Endothelial cell of umbilical vein (primary cell): ENCODE measurements around the gene MSH6. TPM values are rescaled to one million over a fixed set of nuclear protein-coding genes. Genes with fewer than 3 reads are reported as not detected.

Experiments used
- BruUV-seq: library from RNA; stranded (reverse); fragments of 400-500 nt; replicated peaks from 2 replicates; lab custom pipeline; 2021; lab: Mats Ljungman, UMichigan
- CTCF ChIA-PET: fragments of 300-600, 350-600 bp; sonication (Branson Sonifier 250); formaldehyde crosslinking; loops from one replicate; lab custom pipeline; 2021; ENCODE audit warnings: antibody characterized with exemption, inconsistent platforms; lab: Charles Lee
- POLR2A ChIA-PET: fragments of 300-600, 350-600 bp; sonication (Branson Sonifier 250); formaldehyde crosslinking; loops from one replicate; lab custom pipeline; 2021; ENCODE audit warnings: antibody characterized with exemption, inconsistent platforms; lab: Charles Lee
- DNase-seq: peaks from one replicate; pipeline ENCODE4 v3.0.0-alpha.2; 2011; ENCODE audit warnings: low read depth, low spot score
- FAIRE-seq: peaks from 2 replicates; lab custom pipeline; 2011; peaks lifted over from hg19 to GRCh38; lab: Jason Lieb, UNC
- H2AFZ ChIP-seq: 2 replicates; pipeline ENCODE4 v1.6.0; 2012; ENCODE audit warnings: low read depth, low read length, control low read depth, inconsistent platforms
- H3K27ac ChIP-seq: 2 replicates; pipeline ENCODE4 v1.5.1; 2011; ENCODE audit warnings: low read depth, mild to moderate bottlenecking, control low read depth, low read length, moderate library complexity; ENCODE audit not compliant: insufficient read depth
- H3K27me3 ChIP-seq, 2 experiments: 2 replicates each; pipeline versions ENCODE4 v1.6.0 to v1.6.1; 2011; ENCODE audit warnings: low read length in 2 of 2, mixed read lengths in 1 of 2; ENCODE audit not compliant: control insufficient read depth in 2 of 2, insufficient read depth in 2 of 2
- H3K36me3 ChIP-seq, 2 experiments: 2 replicates in 1 of 2; 3 replicates in 1 of 2; pipeline ENCODE4 v1.5.1; 2011; ENCODE audit warnings: low read length in 2 of 2, mild to moderate bottlenecking in 1 of 2, moderate library complexity in 1 of 2; ENCODE audit not compliant: control insufficient read depth in 2 of 2, insufficient read depth in 2 of 2; ENCODE audit errors: extremely low read depth in 1 of 2
- H3K4me1 ChIP-seq: 3 replicates; pipeline ENCODE4 v1.5.1; 2011; ENCODE audit warnings: mild to moderate bottlenecking, low read length; ENCODE audit not compliant: control insufficient read depth, insufficient read depth; ENCODE audit errors: extremely low read depth
- H3K4me2 ChIP-seq: 2 replicates; pipeline ENCODE4 v1.6.1; 2011; ENCODE audit warnings: low read length, control low read depth, mixed read lengths; ENCODE audit not compliant: insufficient read depth
- H3K4me3 ChIP-seq, 3 experiments: fragments of 200-600 bp in 1 of 3; sonication (generic), shearing (Covaris generic) in 1 of 3; replicated peaks in 1 of 3; 2 replicates each; pipeline ENCODE4 v1.5.1; 2011 to 2016; ENCODE audit warnings: control low read depth in 3 of 3, low read length in 3 of 3, mild to moderate bottlenecking in 2 of 3, inconsistent platforms in 1 of 3, low read depth in 1 of 3, moderate library complexity in 1 of 3; ENCODE audit not compliant: insufficient read depth in 1 of 3
- H3K79me2 ChIP-seq: 2 replicates; pipeline ENCODE4 v1.6.0; 2012; ENCODE audit warnings: low read length, inconsistent platforms; ENCODE audit not compliant: control insufficient read depth, insufficient read depth
- H3K9ac ChIP-seq: replicated peaks from 2 replicates; pipeline ENCODE3; 2011; ENCODE audit warnings: low read length, control low read depth; ENCODE audit not compliant: insufficient read depth; ENCODE audit errors: extremely low read depth
- H3K9me1 ChIP-seq: replicated peaks from 3 replicates; pipeline ENCODE4 v1.6.0; 2011; ENCODE audit warnings: mild to moderate bottlenecking, low read length; ENCODE audit not compliant: control insufficient read depth, insufficient read depth; ENCODE audit errors: extremely low read depth
- H3K9me3 ChIP-seq: replicated peaks from 2 replicates; pipeline ENCODE4 v1.5.1; 2012; ENCODE audit warnings: low read length, inconsistent platforms; ENCODE audit not compliant: control insufficient read depth, insufficient read depth
- H4K20me1 ChIP-seq: replicated peaks from 2 replicates; pipeline ENCODE3; 2011; ENCODE audit warnings: mild to moderate bottlenecking, low read length; ENCODE audit not compliant: control insufficient read depth, insufficient read depth; ENCODE audit errors: extremely low read depth
- EZH2 ChIP-seq: IDR thresholded peaks from 2 replicates; pipeline ENCODE4 v1.6.1; 2012; ENCODE audit warnings: borderline replicate concordance, low read depth, mild to moderate bottlenecking, moderate library complexity, low read length, inconsistent platforms; ENCODE audit not compliant: severe bottlenecking
- FOS ChIP-seq: IDR thresholded peaks from 2 replicates; pipeline ENCODE4 v1.6.1; 2011; ENCODE audit warnings: mild to moderate bottlenecking, low read length, moderate library complexity, borderline replicate concordance; ENCODE audit not compliant: insufficient read depth
- GATA2 ChIP-seq: IDR thresholded peaks from 2 replicates; pipeline ENCODE4 v1.7.0; 2011; ENCODE audit warnings: low read depth, mild to moderate bottlenecking, moderate library complexity, mixed read lengths, low read length; ENCODE audit not compliant: insufficient read length, insufficient read depth
- JUN ChIP-seq: IDR thresholded peaks from 2 replicates; pipeline ENCODE4 v1.6.1; 2011; ENCODE audit warnings: borderline replicate concordance, low read depth; ENCODE audit not compliant: insufficient read length, insufficient read depth
- MAX ChIP-seq: IDR thresholded peaks from 2 replicates; pipeline ENCODE4 v1.6.1; 2011; ENCODE audit not compliant: insufficient read depth, insufficient read length
- MYC ChIP-seq: IDR thresholded peaks from one replicate; pipeline ENCODE4 v1.6.1; 2011; ENCODE audit warnings: mild to moderate bottlenecking, low read depth, low read length
- POLR2A ChIP-seq: IDR thresholded peaks from 2 replicates; pipeline ENCODE4 v1.6.1; 2012; ENCODE audit warnings: low read depth, mild to moderate bottlenecking, control low read depth, low read length
- POLR2AphosphoS5 ChIP-seq: IDR thresholded peaks from 2 replicates; pipeline ENCODE4 v1.6.1; 2012; ENCODE audit warnings: low read depth, mild to moderate bottlenecking, control low read depth, low read length, moderate library complexity; ENCODE audit not compliant: insufficient read depth
- dilution Hi-C: fragments of 300-500 bp; cut with MboI; formaldehyde crosslinking; loops from one replicate; pipeline ENCODE4 v1.15.0; 2019; ENCODE audit warnings: low sequenced_read_pairs; ENCODE audit not compliant: extremely low pct_ligation_motif_present
- intact Hi-C: fragments of 100-400 bp; cut with micrococcal nuclease; formaldehyde crosslinking; loops from one replicate; pipeline ENCODE4 v1.10.0; 2022
- polyA plus RNA-seq, 4 experiments: library from polyadenylated mRNA; depleted of rRNA in 3 of 4; stranded (reverse) in 3 of 4; unstranded in 1 of 4; fragments of >200 nt; gene quantifications; 2 replicates each; pipeline versions ENCODE4 v1.2.1 to v1.2.3, GENCODE V29; 2011 to 2012; ENCODE audit warnings: missing spikeins in 1 of 4
- total RNA-seq: library from RNA; stranded (reverse); gene quantifications from 2 replicates; pipeline ENCODE4 v1.2.3, GENCODE V29; 2021
- TF ChIP-seq, protein P1 (sequence below), 2 donors: IDR thresholded peaks; 1 replicate in 1 of 2; 2 replicates in 1 of 2; pipeline ENCODE4 v1.5.1; 2011; ENCODE audit warnings: low read length in 2 of 2, mild to moderate bottlenecking in 2 of 2, moderate library complexity in 2 of 2, control low read depth in 1 of 2, inconsistent platforms in 1 of 2, low read depth in 1 of 2; ENCODE audit not compliant: insufficient read depth in 1 of 2; ENCODE audit errors: extremely low read depth in 1 of 2

Gene MSH6
- total and polyA plus RNA-seq, 2 donors (not counting 3 experiments of a cell fraction or from before 2014, with no cell fraction given) = 11.9 to 74.0 TPM

GRCh38 chr2:47833516-47833968, 50.6 kb downstream of the MSH6 start:
- intact Hi-C loops = no loop called here
- dilution Hi-C loops = no loop called here
- no peak for FAIRE-seq
- CTCF ChIA-PET = interaction anchor here (1.1 kb wide), 1 partner anchor 273 kb away, joined by 3 read pairs; no protein-coding TSS in a partner anchor
- POLR2A ChIA-PET = no interaction called here
- no TSS peak for BruUV-seq
- Histone ChIP-seq H3K27ac (no peak overlapping the region), H3K9me3 (no peaks in the 10 kb centered on the region), H4K20me1 (no peaks in the 10 kb centered on the region), H3K9me1 (no peaks in the 10 kb centered on the region), H3K9ac (no peak overlapping the region), H3K79me2 (peaks cover 1% of the 10 kb centered on the region), H3K27me3 (no peaks in the 10 kb centered on the region), H2AFZ (no peak overlapping the region), H3K4me1 (no peaks in the 10 kb centered on the region), H3K36me3 (peaks cover 4 to 37% of the 10 kb centered on the region in 2 experiments), H3K4me2 (no peak overlapping the region), H3K4me3 (no peak overlapping the region)
- DNase-seq = no peak
- TF ChIP-seq POLR2A (no peak), EZH2 (no peak)
- TF ChIP-seq, protein P1, sequence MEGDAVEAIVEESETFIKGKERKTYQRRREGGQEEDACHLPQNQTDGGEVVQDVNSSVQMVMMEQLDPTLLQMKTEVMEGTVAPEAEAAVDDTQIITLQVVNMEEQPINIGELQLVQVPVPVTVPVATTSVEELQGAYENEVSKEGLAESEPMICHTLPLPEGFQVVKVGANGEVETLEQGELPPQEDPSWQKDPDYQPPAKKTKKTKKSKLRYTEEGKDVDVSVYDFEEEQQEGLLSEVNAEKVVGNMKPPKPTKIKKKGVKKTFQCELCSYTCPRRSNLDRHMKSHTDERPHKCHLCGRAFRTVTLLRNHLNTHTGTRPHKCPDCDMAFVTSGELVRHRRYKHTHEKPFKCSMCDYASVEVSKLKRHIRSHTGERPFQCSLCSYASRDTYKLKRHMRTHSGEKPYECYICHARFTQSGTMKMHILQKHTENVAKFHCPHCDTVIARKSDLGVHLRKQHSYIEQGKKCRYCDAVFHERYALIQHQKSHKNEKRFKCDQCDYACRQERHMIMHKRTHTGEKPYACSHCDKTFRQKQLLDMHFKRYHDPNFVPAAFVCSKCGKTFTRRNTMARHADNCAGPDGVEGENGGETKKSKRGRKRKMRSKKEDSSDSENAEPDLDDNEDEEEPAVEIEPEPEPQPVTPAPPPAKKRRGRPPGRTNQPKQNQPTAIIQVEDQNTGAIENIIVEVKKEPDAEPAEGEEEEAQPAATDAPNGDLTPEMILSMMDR (IDR thresholded peaks at IDR 0.05; ENCODE audit: extremely low read depth in 1 of 2, insufficient read depth in 1 of 2, low read depth in 1 of 2, low read length in 2 of 2) = no peak

GRCh38 chr2:47838249-47838648, 55.3 kb downstream of the MSH6 start:
- Histone ChIP-seq H4K20me1 (peaks cover 2% of the 10 kb centered on the region), H3K9me3 (no peaks in the 10 kb centered on the region), H3K79me2 (peaks cover 32% of the 10 kb centered on the region), H3K27me3 (no peaks in the 10 kb centered on the region), H3K36me3 (peaks cover 4 to 30% of the 10 kb centered on the region in 2 experiments), H3K4me2 (no peak overlapping the region), H3K9me1 (no peaks in the 10 kb centered on the region), H3K27ac (no peak overlapping the region), H3K9ac (no peak overlapping the region), H3K4me1 (no peaks in the 10 kb centered on the region), H2AFZ (no peak overlapping the region), H3K4me3 (no peak overlapping the region)
- intact Hi-C loops (no loop called here), dilution Hi-C loops (no loop called here)
- no peak for DNase-seq
- TF ChIP-seq MYC (no peak), POLR2AphosphoS5 (no peak), FOS (no peak), JUN (no peak), EZH2 (no peak), POLR2A (no peak), MAX (no peak), GATA2 (no peak)
- TF ChIP-seq, protein P1 (IDR thresholded peaks at IDR 0.05; ENCODE audit: extremely low read depth in 1 of 2, insufficient read depth in 1 of 2, low read depth in 1 of 2, low read length in 2 of 2) = no peak
- ChIA-PET POLR2A (no interaction called here), CTCF (interaction anchor here (1.4 kb wide), 1 partner anchor 11 kb away, joined by 4 read pairs; no protein-coding TSS in a partner anchor)
- no TSS peak for BruUV-seq
- no peak for FAIRE-seq
